SK-N-SH treated with all-trans-retinoic acid at 6 μM for 48 hours (cell line): ENCODE results near the gene SH2B3.

Source experiments
- ARNTL ChIP-seq: fragments of 450-650 bp; formaldehyde crosslinking; IDR thresholded peaks from 2 replicates; pipeline ENCODE4 v1.5.0; 2020; ENCODE audit warnings: low read depth, mild to moderate bottlenecking, moderate library complexity, borderline replicate concordance
- GLIS3 ChIP-seq: fragments of 250-450 bp; sonication (Bioruptor Pico); IDR thresholded peaks from 2 replicates; pipeline ENCODE4 v1.5.0; 2020; ENCODE audit warnings: mild to moderate bottlenecking, moderate library complexity
- ISL1 ChIP-seq: fragments of 250-450 bp; sonication (Bioruptor Pico); IDR thresholded peaks from 2 replicates; pipeline ENCODE4 v2.1.2; 2022; ENCODE audit warnings: mild to moderate bottlenecking, moderate library complexity
- OSR1 ChIP-seq: fragments of 250-450 bp; sonication (Bioruptor Pico); IDR thresholded peaks from 2 replicates; pipeline ENCODE4 v1.8.0; 2022; ENCODE audit warnings: moderate library complexity, mild to moderate bottlenecking, inconsistent platforms
- PATZ1 ChIP-seq: fragments of 250-450 bp; sonication (Bioruptor Pico); IDR thresholded peaks from 2 replicates; pipeline ENCODE4 v1.8.0; 2020; ENCODE audit warnings: mild to moderate bottlenecking, moderate library complexity, borderline replicate concordance
- PPARA ChIP-seq: fragments of 250-450 bp; sonication (Bioruptor Pico); IDR thresholded peaks from 2 replicates; pipeline ENCODE4 v1.5.0; 2020; ENCODE audit warnings: mild to moderate bottlenecking, borderline replicate concordance
- TCF4 ChIP-seq: fragments of 250-450 bp; sonication (Bioruptor Pico); IDR thresholded peaks from 2 replicates; pipeline ENCODE4 v1.8.0; 2021; ENCODE audit warnings: mild to moderate bottlenecking, moderate library complexity, borderline replicate concordance
- TOX ChIP-seq: fragments of 250-450 bp; sonication (Bioruptor Pico); IDR thresholded peaks from 2 replicates; pipeline ENCODE4 v1.8.0; 2021; ENCODE audit warnings: mild to moderate bottlenecking, moderate library complexity, borderline replicate concordance
- ZNF565 ChIP-seq: fragments of 450-650 bp; formaldehyde crosslinking; conservative IDR thresholded peaks from 2 replicates; pipeline ENCODE4 v1.5.0; 2020; ENCODE audit warnings: low read depth, mild to moderate bottlenecking, moderate library complexity

GRCh38 chr12:111366583-111366982 lies 39.1 kb upstream of the SH2B3 start:
- TF ChIP-seq PATZ1: no peak
- TF ChIP-seq ISL1 (CRISPR knock-in tag): no peak
- TF ChIP-seq ZNF565: no peak
- TF ChIP-seq GLIS3 (CRISPR knock-in tag): no peak
- TF ChIP-seq TCF4 (CRISPR knock-in tag): no peak
- TF ChIP-seq TOX: no peak
- no peak for TF ChIP-seq PPARA
- no peak for TF ChIP-seq OSR1 (CRISPR knock-in tag)
- no peak for TF ChIP-seq ARNTL (CRISPR knock-in tag)
